Skeletal muscle tissue (tissue), 4 donors: ENCODE results near the gene MYH7. TPM values are rescaled to one million over a fixed set of nuclear protein-coding genes. Genes with fewer than 3 reads are reported as not detected.
A peak's percentile ranks its signal among the peaks of the same experiment; 100 is the strongest.

Experiments used
- H3K27ac ChIP-seq: one replicate; pipeline ENCODE4 v1.7.0; 2013; ENCODE audit warnings: mild to moderate bottlenecking, low read depth, low read length, inconsistent platforms
- H3K27me3 ChIP-seq, 3 donors: one replicate each; pipeline ENCODE4 v1.7.0; 2013; ENCODE audit warnings: low read length in 3 of 3; ENCODE audit not compliant: control insufficient read depth in 3 of 3, insufficient read depth in 3 of 3
- H3K36me3 ChIP-seq, 3 donors: one replicate each; pipeline ENCODE4 v1.7.0; 2013; ENCODE audit warnings: low read length in 3 of 3; ENCODE audit not compliant: control insufficient read depth in 3 of 3, insufficient read depth in 3 of 3
- H3K4me1 ChIP-seq, 3 donors: one replicate each; pipeline ENCODE4 v1.7.0; 2013; ENCODE audit warnings: low read length in 3 of 3, mild to moderate bottlenecking in 3 of 3; ENCODE audit not compliant: control insufficient read depth in 3 of 3, insufficient read depth in 3 of 3
- H3K4me3 ChIP-seq, 3 donors: one replicate each; pipeline ENCODE4 v1.7.0; 2013; ENCODE audit warnings: low read length in 3 of 3
- H3K9ac ChIP-seq, 3 donors: one replicate each; pipeline ENCODE4 v1.7.0; 2013; ENCODE audit warnings: low read length in 3 of 3, mild to moderate bottlenecking in 3 of 3, moderate library complexity in 2 of 3, low read depth in 1 of 3
- H3K9me3 ChIP-seq, 3 donors: one replicate each; pipeline ENCODE4 v1.7.0; 2013; ENCODE audit warnings: low read length in 3 of 3; ENCODE audit not compliant: control insufficient read depth in 3 of 3
- total RNA-seq: library from RNA; depleted of rRNA; stranded (reverse); fragments of >200 nt; gene quantifications from one replicate; pipeline ENCODE4 v1.2.3, GENCODE V29; 2014
- donor health status: Osteomylitis.

Gene MYH7
- 426 TPM for total RNA-seq

DNA sequence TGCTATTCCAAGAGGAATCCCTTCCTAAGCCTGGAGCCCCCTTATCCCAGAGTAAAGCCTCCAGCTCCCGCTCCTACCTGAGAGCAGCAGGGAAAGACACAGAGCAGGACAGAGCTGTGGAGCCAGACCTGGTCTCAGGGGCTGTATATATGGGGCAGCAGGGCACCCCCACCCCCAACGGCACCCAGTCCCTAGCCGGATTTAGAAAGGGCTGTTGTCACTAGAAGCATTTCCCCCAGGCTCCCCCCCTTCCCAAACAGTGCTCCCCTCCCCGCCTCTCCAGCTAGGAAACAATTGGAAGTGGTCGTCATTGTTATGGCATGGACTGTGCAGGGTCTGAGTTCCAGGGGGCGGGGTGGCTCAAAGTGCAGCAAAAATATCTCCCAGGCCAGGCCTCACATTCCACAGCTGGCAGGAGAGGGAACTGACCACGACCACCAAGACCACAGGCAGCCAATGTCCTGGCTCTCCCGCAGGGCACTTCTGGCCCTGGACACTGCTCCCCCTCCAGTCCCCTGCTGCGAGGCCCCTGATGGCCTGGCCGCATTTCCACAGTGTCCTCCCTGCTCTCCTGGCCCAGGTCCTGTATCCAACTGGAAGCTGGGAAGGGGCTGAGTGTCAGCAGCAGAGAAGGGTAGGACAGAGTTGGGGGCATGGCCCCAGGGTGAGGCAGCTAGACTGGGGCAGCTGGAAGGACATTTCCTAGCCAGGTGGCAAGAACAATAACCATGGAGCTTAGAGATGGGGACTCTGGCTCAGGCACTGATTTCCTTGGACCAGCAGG lies at the start of gene MYH7:
MYH7 (minus strand) TSS at position 118 of the 784 bp plus-strand sequence. CDS start 1,928 bp downstream, outside the sequence.
- H3K4me1 ChIP-seq = peaks cover 23 to 56% (median 55%) of the 10 kb centered on the region in 3 donors
- peak within 1 kb of the TSS; percentile 66 to 82 (median 78) for H3K9ac ChIP-seq
- no peaks in the 10 kb centered on the region for H3K27me3 ChIP-seq
- H3K36me3 ChIP-seq = peaks cover 8 to 45% (median 44%) of the 10 kb centered on the region in 3 donors
- H3K27ac ChIP-seq = peak within 1 kb of the TSS; percentile 90
- H3K4me3 ChIP-seq = peak within 1 kb of the TSS; percentile 76 to 80 (median 79)
- no peaks in the 10 kb centered on the region for H3K9me3 ChIP-seq

DNA sequence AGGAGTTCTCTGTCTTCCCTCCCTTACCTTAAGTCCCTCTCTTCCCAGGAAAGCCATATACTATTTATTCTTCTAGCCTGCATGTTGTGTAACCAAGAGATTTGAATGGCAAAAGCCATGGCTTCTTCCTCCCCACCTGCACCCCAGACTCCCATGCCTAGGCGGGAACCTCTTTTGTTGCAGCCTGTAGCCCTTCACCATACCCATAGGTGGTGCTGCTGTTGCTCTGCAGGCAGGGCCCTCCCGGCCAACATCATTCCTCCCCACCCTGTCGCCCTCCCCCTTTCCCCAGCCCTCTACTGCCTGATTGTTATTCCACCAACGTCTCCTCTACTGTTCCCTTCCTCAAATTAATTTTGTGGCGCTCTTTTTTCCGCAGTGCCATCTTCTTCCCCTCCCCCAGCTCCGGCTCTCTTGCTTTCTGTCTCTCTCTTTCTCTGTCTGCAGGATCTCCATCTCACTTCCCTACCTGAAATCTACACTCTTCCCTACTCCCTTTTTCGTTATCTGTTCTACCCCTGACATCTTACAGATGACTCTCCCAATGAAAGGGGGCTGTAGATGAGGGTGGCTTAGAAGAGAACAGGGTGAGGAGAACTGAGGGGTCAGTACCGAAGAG lies 47.9 kb upstream of the MYH7 start:
- H3K36me3 ChIP-seq = peaks cover 3 to 19% (median 14%) of the 10 kb centered on the region in 3 donors
- H3K27ac ChIP-seq = no peak overlapping the region
- H3K4me3 ChIP-seq = no peak overlapping the region
- H3K9me3 ChIP-seq = no peaks in the 10 kb centered on the region
- H3K4me1 ChIP-seq = no peaks in the 10 kb centered on the region
- no peaks in the 10 kb centered on the region for H3K27me3 ChIP-seq
- no peak overlapping the region for H3K9ac ChIP-seq

DNA sequence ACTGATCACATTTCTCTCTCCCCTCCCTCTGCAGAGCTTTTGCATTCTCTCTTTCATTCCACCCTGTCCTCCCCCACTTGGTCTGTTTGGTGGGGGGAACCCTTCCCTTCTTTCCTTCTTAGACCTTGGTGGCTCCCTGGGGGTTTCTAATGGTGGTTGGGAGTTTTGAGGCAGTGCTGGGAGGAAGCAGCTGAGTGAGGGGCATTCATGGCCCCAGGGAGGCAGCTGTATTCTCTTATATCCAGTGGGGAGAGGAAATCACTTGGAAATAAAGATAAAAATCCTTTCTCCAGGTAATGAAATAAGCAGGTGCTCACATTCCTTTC lies 47.3 kb upstream of the MYH7 start:
- no peaks in the 10 kb centered on the region for H3K4me1 ChIP-seq
- H3K4me3 ChIP-seq = no peak overlapping the region
- peaks cover 3 to 20% (median 16%) of the 10 kb centered on the region in 3 donors for H3K36me3 ChIP-seq

DNA sequence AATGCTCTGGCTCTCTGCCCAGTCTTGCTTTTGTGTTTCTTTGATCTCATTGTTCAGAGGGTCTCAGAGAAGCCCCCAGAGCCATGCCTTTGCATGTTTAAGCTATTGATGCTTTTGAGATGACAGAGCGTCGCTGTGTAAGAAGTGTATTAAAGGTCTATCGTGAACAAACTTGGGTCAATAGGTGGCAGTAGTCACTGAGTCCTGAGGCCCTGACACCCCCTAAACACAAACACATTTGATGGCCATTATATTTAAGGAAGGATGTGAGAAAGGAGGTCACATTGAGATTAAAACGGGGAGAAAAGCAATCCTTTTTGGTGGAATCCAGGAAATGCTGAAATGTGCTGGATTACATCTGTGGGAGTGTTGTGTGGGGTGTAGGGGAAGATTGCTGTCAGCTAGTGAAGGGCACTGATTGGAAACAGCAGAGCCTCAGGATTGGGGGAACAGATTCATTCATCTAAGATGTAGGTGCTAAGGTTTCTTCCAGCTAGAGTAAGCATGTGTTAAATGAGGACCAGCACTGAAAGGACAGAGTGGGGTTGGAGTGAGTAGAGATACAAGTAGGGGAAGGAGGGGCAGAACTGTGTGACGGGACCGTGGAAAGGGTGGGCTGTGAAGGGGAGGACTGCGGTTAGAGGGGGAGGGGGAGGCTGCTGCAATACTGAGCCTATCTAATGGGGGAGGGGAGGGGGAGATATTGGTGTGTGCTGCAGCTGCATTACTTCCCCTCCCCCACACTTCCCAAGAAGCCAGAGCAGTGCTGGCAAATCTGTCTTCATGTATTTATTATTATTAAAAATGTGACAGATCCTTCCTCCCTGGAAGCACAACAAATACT lies 46.7 kb upstream of the MYH7 start:
- H3K27ac ChIP-seq = no peak overlapping the region
- H3K36me3 ChIP-seq = peaks cover 9 to 24% (median 22%) of the 10 kb centered on the region in 3 donors
- no peaks in the 10 kb centered on the region for H3K9me3 ChIP-seq
- H3K4me1 ChIP-seq = no peaks in the 10 kb centered on the region
- no peak overlapping the region for H3K4me3 ChIP-seq
- no peaks in the 10 kb centered on the region for H3K27me3 ChIP-seq
- no peak overlapping the region for H3K9ac ChIP-seq

More for the DNA sequence above, 47.3 kb upstream of the MYH7 start:
- Histone ChIP-seq H3K9me3 (no peaks in the 10 kb centered on the region), H3K27me3 (no peaks in the 10 kb centered on the region), H3K9ac (no peak overlapping the region), H3K27ac (no peak overlapping the region)

DNA sequence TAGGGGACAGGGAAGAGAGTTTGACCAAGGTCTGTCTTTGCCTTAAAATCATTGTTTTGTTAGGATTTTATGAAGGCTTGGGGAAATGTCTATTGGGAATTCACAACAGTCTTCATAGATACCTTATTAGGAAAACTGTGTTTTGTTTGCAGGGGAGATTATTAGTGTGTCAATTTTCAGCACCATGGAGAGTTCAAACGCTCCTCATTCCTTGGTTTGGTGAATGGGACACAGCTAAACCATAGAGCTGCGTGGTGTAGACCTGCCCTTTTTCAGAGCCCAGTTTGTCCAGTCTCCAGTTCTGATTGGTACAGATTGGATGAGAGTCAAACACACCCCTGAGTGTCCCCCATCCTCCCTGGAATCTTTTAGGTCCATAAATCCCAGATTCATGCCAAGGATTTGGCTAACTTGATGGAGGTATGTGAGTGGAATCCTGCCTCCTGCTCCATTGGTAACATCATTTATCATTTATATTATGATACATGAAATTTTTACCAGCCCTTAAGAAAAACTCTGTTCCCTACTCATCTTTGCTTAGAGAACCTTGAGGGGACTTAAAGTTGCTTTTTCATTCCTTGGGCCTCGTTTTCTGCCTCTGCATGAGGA lies 46.0 kb upstream of the MYH7 start:
- Histone ChIP-seq H3K27ac (no peak overlapping the region), H3K36me3 (peaks cover 16 to 32% (median 24%) of the 10 kb centered on the region in 3 donors), H3K27me3 (no peaks in the 10 kb centered on the region), H3K9me3 (no peaks in the 10 kb centered on the region), H3K4me3 (no peak overlapping the region), H3K4me1 (no peaks in the 10 kb centered on the region), H3K9ac (no peak overlapping the region)

DNA sequence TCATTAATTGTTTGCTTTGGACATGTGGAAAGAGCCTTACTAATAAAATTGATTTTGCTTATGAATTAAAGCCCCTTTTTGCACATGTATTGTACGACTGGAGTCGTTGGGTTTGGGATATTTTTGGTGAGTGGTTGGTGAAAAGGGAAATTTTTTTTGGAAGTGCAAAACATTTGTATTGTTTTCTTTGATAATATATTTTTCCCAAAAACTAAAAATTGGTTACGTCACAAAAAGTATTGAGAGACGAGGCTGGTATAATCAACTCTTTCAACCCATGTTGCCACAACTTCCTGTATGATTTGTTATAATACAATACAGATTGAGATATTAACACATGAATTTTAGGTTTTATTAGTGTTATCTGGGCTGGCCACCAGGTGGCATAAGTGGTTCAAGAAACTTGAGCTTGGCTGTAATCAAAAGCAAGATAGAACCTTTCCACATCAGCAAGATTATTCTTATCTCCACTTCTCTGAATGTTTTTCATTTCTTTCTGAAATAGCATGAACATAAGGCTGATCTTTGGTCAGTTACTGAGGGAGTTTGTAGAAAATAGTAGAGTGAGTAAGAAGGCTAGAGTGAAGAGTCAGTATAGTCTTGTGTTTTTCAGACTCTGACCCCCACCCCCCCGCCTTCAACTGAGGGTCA lies 42.8 kb upstream of the MYH7 start:
- Histone ChIP-seq H3K4me3 (no peak overlapping the region), H3K27me3 (no peaks in the 10 kb centered on the region), H3K4me1 (no peaks in the 10 kb centered on the region), H3K9me3 (no peaks in the 10 kb centered on the region), H3K9ac (no peak overlapping the region), H3K27ac (no peak overlapping the region), H3K36me3 (peaks cover 33 to 50% (median 45%) of the 10 kb centered on the region in 3 donors)

DNA sequence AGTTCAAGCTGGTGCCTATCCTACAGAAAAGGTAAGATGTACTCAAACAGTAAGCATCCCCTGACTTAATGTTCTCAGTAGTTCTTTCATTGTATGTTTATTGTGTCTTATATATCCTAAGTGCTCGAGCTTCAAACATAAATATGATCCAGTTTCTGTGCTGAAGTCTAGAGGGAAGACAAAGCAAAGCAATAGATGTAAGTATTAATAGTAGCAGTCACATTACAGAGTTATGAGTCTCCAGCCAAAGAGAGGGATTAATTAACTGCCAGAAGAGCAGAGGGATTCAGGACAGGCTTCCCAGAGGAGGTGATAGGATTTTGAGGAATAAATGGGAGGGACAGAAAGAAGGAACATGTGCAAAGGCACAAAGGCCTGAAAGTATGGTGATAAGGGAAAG lies 35.5 kb upstream of the MYH7 start:
- H3K27me3 ChIP-seq = no peaks in the 10 kb centered on the region
- no peak overlapping the region for H3K27ac ChIP-seq
- peaks cover 20 to 40% (median 34%) of the 10 kb centered on the region in 3 donors for H3K36me3 ChIP-seq
- H3K9me3 ChIP-seq = no peaks in the 10 kb centered on the region
- H3K4me3 ChIP-seq = no peak overlapping the region
- peaks cover 5 to 10% (median 9%) of the 10 kb centered on the region in 3 donors for H3K4me1 ChIP-seq
- no peak overlapping the region for H3K9ac ChIP-seq

DNA sequence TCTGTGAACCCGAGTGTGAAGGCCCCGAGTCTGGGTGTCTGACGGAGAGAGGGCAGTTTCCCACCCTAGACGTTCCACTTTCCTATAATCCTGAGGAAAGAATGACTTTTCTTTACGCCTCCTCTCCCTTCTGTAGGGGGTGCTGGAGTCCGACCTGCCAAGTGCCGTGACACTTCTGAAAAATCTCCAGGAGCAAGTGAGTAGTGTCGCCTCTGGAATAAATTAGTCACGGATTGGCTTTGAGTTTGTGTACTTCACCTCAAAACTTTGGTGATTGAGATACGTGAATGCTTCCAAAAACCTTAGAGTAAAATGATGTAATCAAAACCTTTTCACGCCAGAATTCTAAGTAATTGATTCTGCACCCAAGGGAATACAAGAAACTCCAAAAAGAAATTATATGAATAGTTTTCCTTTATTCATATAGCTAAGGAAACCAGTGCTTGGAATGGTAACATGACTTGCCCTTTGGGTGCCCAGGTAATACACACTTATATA lies 34.5 kb upstream of the MYH7 start:
- Histone ChIP-seq H3K9me3 (no peaks in the 10 kb centered on the region), H3K4me3 (peak overlapping the region; percentile 91 to 100 (median 99)), H3K27ac (peak overlapping the region; percentile 81)

More for the DNA sequence above, 34.5 kb upstream of the MYH7 start:
- H3K4me1 ChIP-seq = peaks cover 5 to 10% (median 9%) of the 10 kb centered on the region in 3 donors
- peak overlapping the region; percentile 86 to 98 (median 97) for H3K9ac ChIP-seq
- peaks cover 11 to 30% (median 24%) of the 10 kb centered on the region in 3 donors for H3K36me3 ChIP-seq
- H3K27me3 ChIP-seq = no peaks in the 10 kb centered on the region
